ENCODE data around the gene TDP2.
"Not testable (repeated sequence)": the region's sequence is repeated elsewhere in the genome, so short reads cannot be mapped to it uniquely, and the experiment has no call there.

The TDP2 gene

DNA sequence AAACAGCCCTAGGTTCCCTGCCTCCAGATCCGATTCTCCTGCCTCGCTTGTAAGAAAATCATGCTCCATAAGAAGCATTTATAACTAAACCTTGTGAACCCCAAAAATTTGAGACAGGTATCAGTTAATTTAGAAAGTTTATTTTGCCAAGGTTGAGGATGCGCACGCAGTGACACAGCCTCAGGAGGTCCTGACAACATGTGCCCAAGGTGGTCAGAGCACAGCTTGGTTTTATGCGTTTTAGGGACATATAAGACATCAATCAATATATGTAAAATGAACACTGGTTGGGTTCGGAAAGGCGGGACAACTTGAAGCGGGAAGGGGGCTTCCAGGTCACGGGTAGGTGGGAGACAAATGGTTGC, 2.3 kb upstream of the TDP2 start:
- TF ChIP-seq, protein P1, sequence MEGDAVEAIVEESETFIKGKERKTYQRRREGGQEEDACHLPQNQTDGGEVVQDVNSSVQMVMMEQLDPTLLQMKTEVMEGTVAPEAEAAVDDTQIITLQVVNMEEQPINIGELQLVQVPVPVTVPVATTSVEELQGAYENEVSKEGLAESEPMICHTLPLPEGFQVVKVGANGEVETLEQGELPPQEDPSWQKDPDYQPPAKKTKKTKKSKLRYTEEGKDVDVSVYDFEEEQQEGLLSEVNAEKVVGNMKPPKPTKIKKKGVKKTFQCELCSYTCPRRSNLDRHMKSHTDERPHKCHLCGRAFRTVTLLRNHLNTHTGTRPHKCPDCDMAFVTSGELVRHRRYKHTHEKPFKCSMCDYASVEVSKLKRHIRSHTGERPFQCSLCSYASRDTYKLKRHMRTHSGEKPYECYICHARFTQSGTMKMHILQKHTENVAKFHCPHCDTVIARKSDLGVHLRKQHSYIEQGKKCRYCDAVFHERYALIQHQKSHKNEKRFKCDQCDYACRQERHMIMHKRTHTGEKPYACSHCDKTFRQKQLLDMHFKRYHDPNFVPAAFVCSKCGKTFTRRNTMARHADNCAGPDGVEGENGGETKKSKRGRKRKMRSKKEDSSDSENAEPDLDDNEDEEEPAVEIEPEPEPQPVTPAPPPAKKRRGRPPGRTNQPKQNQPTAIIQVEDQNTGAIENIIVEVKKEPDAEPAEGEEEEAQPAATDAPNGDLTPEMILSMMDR (IDR thresholded peaks at IDR 0.05; ENCODE audit: extremely low read depth, insufficient read depth, missing control alignments) = no peak
- in situ Hi-C loops (cut with MboI; ENCODE audit: low pct_unique_long_range_greater_than_20kb, low sequenced_read_pairs, unreplicated experiment) = no loop called here
- no peak for DNase-seq (ENCODE audit: low spot score)

DNA sequence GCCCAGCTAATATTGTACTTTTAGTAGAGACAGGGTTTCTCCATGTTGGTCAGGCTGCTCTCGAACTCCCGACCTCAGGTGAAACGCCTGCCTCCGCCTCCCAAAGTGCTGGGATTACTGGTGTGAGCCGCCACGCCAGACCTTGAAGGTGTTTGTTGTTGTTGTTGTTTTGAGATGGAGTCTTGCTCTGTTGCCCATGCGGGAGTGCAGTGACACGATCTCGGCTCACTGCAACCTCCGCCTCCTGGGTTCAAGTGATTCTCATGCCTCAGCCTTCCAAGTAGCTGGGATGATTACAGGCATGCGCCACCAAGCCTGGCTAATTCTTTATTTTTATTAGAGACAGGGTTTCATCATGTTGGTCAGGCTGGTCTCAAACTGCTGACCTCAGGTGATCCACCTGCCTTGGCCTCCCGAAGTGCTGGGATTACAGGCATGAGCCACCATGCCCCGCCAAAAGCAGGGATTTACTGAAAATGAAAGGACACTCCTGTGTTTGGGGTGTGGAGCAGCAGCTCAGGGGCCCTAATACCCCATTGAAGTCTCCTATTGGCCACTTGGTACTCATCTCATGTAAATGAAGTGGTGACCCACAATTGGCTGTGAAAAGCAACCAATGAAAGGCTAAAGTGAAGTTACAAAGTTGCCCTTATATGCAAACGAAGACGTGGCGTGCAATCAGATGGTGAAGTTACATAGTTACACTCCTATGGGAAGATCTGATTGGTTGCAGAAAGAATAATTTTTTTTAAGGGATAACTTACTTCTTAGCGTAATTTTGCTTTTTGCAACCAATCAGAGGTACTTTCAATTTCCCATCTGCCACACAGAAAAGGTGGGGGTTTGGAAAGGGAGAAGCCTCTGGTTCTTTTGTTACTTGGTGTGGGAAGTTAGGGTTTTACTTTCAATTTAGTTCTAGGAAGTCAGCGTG, 1.6 kb upstream of the TDP2 start:
- in situ Hi-C loops (cut with MboI; ENCODE audit: low pct_unique_long_range_greater_than_20kb, low sequenced_read_pairs, unreplicated experiment); DNase-seq (ENCODE audit: low spot score): not testable (repeated sequence)

DNA sequence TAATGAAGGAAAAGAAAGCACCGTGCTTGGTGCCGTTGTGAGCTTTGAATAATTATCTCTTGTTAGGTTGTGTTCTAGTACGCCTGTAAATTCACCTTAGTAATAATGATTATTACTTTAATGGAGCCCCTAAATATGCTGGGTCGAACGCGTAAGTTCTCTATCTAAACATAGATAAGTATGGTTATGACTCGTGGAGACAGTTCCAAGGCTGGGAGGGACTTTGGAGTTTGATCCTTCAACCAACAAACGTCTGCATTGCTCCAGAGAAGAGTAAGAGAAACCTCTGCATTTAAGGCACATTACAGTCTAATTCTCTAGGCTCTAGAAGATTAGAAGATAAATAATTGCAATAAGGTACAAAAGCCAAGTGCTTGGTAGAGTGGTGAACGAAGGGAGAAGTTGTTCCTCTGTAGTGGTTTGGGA, 692 bp upstream of the TDP2 start:
- DNase-seq (ENCODE audit: low spot score) = peak; percentile 12
- in situ Hi-C loops (cut with MboI; ENCODE audit: low pct_unique_long_range_greater_than_20kb, low sequenced_read_pairs, unreplicated experiment) = no loop called here
- TF ChIP-seq, protein P1 (IDR thresholded peaks at IDR 0.05; ENCODE audit: extremely low read depth, insufficient read depth, missing control alignments) = no peak

DNA sequence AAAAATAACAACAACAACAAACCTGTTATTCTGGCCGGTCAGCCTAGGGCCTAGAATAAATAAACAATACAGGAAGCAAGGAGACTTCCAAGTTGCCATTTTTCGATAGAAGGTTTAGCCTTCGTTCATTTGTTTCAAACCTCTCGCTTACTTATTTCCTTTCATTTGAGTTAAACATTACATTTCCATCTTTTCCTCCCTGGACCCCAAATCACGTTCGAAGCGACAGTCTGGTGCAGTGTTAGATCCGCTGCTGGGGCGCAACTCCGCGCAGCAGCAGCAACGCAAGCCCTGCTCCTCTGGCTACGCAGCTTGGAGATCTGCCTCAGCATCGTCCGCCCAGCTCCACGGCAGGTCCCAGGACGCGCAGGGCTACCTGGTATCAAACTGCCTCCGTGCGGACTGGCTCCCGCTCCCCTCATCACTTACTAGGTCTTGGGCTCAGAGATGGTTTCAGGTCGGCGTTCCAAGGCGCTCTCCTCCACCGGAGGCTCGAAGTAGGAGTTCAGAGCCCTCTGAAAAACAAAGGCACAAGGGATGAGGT, 530 bp downstream of the TDP2 start:
- DNase-seq (ENCODE audit: low spot score) = peak; percentile 28
- TF ChIP-seq, protein P1 (IDR thresholded peaks at IDR 0.05; ENCODE audit: extremely low read depth, insufficient read depth, missing control alignments) = no peak
- in situ Hi-C loops (cut with MboI; ENCODE audit: low pct_unique_long_range_greater_than_20kb, low sequenced_read_pairs, unreplicated experiment) = no loop called here

DNA sequence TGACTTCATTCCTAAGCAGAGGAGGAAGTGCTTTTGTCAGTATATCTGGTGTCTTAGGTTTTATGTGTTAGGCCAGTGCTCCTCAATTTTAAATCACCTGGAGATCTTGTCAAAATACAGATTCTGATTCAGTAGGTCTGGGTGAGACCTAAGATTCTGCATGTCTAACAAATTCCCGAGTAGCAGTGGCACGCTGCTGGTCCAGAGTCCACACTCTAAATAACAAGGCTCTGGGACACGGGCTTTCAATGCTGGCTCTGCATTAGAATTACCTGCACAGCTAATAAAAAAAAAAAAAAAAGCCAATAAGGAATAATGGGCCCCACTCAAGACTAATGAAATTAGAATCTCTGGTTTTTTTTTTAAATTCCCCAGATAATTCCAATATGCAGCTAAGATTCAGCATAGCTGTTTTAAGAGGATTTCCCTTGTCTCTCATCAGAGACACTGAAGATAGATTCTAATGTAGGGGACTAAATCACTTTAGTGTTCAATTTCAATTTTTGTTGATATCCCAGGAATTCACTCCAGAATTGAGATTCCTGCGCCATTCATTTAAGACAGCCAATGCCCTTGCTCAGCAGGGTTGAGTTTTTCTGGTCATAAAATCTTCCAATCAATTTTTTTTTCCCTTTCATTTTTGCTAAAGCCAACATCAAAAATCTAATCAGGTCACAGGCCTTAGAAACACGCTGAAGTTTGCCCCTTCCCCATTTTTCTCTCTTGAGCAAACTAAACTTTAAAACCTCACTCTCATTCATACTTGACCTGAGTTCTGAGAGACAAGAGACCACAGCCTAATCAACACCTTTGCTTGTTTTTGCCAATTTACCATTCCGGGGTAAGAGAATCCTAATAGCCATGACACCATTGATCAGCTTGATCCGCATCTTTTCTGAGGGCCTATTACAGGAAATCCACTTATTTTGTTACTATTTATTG, 2.4 kb downstream of the TDP2 start:
- TF ChIP-seq, protein P1 (IDR thresholded peaks at IDR 0.05; ENCODE audit: extremely low read depth, insufficient read depth, missing control alignments) = no peak
- DNase-seq (ENCODE audit: low spot score) = no peak
- in situ Hi-C loops (cut with MboI; ENCODE audit: low pct_unique_long_range_greater_than_20kb, low sequenced_read_pairs, unreplicated experiment) = no loop called here

DNA sequence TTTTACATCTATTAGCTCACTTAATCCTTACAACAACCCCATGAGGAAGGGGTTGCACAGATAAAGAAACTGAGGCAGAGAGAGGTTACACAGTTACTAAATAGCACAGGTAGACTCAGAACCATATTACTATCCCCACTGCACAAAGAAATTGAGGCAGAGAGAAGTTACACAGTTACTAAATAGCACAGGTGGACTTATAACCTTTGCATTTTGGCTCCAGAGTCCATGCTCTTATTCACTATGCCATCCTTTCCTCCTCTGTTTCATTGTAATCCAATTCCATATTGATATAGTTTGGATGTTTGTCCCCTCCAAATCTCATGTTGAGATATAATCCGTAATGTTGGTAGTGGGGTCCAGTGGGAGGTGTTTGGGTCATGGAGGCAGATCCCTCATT, 3.5 kb downstream of the TDP2 start:
- in situ Hi-C loops (cut with MboI; ENCODE audit: low pct_unique_long_range_greater_than_20kb, low sequenced_read_pairs, unreplicated experiment) = no loop called here
- TF ChIP-seq, protein P1 (IDR thresholded peaks at IDR 0.05; ENCODE audit: extremely low read depth, insufficient read depth, missing control alignments) = no peak
- no peak for DNase-seq (ENCODE audit: low spot score)
